ENCODE results near the gene HLTF. TPM values are rescaled to one million over a fixed set of nuclear protein-coding genes. Genes with fewer than 3 reads are reported as not detected.

Gene HLTF
- total RNA-seq, 2 donors from 2014 or later = 27.5 to 33.6 TPM

DNA sequence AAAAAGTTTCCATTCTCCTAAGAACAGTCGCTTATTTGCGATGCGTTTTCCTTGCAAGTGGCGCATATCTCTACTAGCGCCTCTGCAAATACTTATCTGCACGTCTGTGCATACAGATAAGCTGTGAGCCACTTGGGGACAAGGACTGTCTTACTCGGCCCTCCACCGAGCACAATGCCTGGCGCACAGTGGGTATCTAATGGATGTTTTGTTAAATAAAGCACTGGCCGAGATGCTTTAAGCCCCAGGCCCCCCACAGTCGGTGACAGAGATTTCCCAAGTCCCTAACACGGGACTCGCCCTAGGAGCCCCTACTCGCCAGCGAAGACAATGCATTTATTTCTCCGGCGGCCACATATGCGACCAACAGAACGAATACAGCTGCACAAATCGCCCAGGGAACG is 503 bp downstream of the HLTF start:
- TF ChIP-seq, protein P1, sequence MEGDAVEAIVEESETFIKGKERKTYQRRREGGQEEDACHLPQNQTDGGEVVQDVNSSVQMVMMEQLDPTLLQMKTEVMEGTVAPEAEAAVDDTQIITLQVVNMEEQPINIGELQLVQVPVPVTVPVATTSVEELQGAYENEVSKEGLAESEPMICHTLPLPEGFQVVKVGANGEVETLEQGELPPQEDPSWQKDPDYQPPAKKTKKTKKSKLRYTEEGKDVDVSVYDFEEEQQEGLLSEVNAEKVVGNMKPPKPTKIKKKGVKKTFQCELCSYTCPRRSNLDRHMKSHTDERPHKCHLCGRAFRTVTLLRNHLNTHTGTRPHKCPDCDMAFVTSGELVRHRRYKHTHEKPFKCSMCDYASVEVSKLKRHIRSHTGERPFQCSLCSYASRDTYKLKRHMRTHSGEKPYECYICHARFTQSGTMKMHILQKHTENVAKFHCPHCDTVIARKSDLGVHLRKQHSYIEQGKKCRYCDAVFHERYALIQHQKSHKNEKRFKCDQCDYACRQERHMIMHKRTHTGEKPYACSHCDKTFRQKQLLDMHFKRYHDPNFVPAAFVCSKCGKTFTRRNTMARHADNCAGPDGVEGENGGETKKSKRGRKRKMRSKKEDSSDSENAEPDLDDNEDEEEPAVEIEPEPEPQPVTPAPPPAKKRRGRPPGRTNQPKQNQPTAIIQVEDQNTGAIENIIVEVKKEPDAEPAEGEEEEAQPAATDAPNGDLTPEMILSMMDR (IDR thresholded peaks at IDR 0.05) = no peak
- ATAC-seq (ENCODE audit: insufficient number of reproducible peaks, low FRiP score, low read depth) = no peak
- H3K27ac ChIP-seq = peak overlapping the region; percentile 55 to 73

DNA sequence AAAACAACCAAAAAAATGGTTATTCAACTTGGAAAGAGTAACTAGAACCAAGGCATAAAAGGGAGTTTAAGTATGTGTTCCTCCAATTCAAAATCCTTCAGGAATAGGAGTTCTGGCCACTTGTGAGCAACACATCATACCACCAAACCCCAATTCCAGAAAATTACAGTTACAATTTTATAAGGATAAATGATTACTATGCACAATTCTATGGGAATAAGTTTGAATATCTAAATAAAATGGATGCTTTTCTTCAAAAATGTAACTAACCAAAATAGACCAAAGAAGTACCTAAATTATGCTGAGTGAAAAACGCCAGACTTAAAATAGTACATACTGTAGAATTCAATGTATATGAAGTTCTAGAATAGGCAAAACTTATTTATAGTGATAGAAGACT is 4.6 kb downstream of the HLTF start:
- Histone ChIP-seq H3K4me3 (no peak overlapping the region), H3K27ac (no peak overlapping the region), H3K4me1 (ENCODE audit: control insufficient read depth in 1 of 2, low read depth in 2 of 2) (peaks cover 25 to 32% of the 10 kb centered on the region in 2 donors), H3K27me3 (replicated peaks; ENCODE audit: insufficient read depth) (no peaks in the 10 kb centered on the region), H3K9me3 (no peaks in the 10 kb centered on the region), H3K36me3 (no peaks in the 10 kb centered on the region)
- no peak for ATAC-seq (ENCODE audit: insufficient number of reproducible peaks, low FRiP score, low read depth)
- TF ChIP-seq, protein P1 (IDR thresholded peaks at IDR 0.05) = no peak
- no peak for DNase-seq (ENCODE audit: low spot score)

More for the DNA sequence above, 503 bp downstream of the HLTF start:
- Histone ChIP-seq H3K4me3 (peak overlapping the region; percentile 91), H3K4me1 (ENCODE audit: control insufficient read depth in 1 of 2, low read depth in 2 of 2) (peaks cover 21 to 32% of the 10 kb centered on the region in 2 donors), H3K9me3 (no peaks in the 10 kb centered on the region), H3K36me3 (no peaks in the 10 kb centered on the region), H3K27me3 (replicated peaks; ENCODE audit: insufficient read depth) (no peaks in the 10 kb centered on the region)
- DNase-seq (ENCODE audit: low spot score) = no peak

DNA sequence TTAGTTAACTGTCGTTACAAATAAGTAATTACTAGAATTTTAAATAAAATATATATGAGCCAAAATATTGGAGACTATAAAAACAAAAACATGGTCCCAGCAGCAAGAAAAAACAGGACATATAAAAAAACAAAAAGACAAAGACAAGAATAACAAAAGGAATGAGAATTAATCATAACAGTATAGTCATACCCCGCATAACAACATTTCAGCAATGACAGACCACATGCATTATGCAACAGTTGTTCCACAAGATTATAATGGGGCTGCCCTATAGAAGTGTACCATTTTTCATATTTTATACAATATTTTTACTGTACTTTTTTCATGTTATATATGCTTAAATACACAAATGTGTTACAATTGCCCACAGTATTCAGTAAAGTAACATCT is 5.6 kb downstream of the HLTF start:
- Histone ChIP-seq H3K4me1 (ENCODE audit: control insufficient read depth in 1 of 2, low read depth in 2 of 2) (peaks cover 24 to 32% of the 10 kb centered on the region in 2 donors), H3K4me3 (no peak overlapping the region), H3K27me3 (replicated peaks; ENCODE audit: insufficient read depth) (no peaks in the 10 kb centered on the region), H3K36me3 (peaks cover under 1% of the 10 kb centered on the region), H3K9me3 (no peaks in the 10 kb centered on the region), H3K27ac (no peak overlapping the region)
- TF ChIP-seq, protein P1 (IDR thresholded peaks at IDR 0.05) = no peak
- DNase-seq (ENCODE audit: low spot score) = no peak
- no peak for ATAC-seq (ENCODE audit: insufficient number of reproducible peaks, low FRiP score, low read depth)

DNA sequence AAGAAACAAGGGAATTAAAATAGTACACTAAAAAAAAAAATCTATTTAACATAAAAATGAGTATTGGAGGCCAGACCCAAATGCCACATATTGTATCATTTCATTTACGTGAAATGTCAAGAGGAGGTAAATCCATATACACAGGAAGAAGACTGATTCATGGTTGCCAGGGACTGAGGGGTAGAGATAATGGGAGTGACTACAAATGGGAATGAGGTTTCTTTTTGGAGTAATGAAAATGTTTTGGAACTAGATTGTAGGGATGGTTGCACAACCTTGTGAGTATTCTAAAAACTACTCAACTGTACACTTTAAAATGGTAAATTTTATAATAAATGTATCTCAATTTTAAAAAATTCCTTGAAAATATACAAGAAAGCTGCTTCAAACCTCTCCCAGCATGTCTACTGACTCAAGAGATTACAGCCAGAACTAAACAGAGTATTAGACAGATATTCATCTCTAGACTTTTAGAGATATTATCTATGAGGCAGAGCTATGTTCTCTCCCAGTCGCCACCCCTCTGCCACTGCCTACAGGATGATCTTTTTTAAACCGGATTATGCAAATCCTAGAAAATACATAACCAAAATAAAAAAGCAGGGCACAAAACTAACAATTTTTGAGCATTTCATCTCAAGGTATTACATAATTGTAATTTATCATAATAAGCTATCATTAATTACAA is 6.2 kb downstream of the HLTF start:
- Histone ChIP-seq H3K27ac (no peak overlapping the region), H3K4me3 (no peak overlapping the region), H3K36me3 (peaks cover 3% of the 10 kb centered on the region), H3K27me3 (replicated peaks; ENCODE audit: insufficient read depth) (no peaks in the 10 kb centered on the region), H3K9me3 (no peaks in the 10 kb centered on the region), H3K4me1 (ENCODE audit: control insufficient read depth in 1 of 2, low read depth in 2 of 2) (peaks cover 22 to 29% of the 10 kb centered on the region in 2 donors)
- TF ChIP-seq, protein P1 (IDR thresholded peaks at IDR 0.05) = no peak
- no peak for DNase-seq (ENCODE audit: low spot score)
- no peak for ATAC-seq (ENCODE audit: insufficient number of reproducible peaks, low FRiP score, low read depth)

DNA sequence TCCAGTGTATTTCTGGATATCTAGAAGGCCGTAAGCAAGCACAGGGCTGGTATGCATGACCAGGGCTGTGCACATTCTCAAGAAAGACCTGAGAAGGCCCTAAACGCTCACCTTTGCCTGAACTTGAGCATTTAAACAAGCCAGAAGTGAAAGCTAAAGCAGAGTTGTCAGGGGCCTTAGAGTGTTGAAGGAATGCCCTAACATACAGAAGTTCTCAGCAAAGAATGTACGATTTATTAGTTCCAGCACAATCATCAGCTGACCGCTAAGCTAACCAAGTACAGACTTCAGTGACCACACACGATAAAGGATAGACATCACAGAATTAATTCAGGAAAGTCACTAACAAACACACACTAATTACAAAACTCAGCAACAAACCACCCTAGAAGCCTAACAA is 8.7 kb downstream of the HLTF start:
- no peak overlapping the region for H3K27ac ChIP-seq
- no peak for ATAC-seq (ENCODE audit: insufficient number of reproducible peaks, low FRiP score, low read depth)

More for the DNA sequence above, 8.7 kb downstream of the HLTF start:
- H3K9me3 ChIP-seq = no peaks in the 10 kb centered on the region
- no peaks in the 10 kb centered on the region for H3K27me3 ChIP-seq (replicated peaks; ENCODE audit: insufficient read depth)
- no peak for DNase-seq (ENCODE audit: low spot score)
- TF ChIP-seq, protein P1 (IDR thresholded peaks at IDR 0.05) = no peak
- peak overlapping the region; percentile 22 for H3K4me3 ChIP-seq
- peaks cover 6 to 7% of the 10 kb centered on the region in 2 donors for H3K4me1 ChIP-seq (ENCODE audit: control insufficient read depth in 1 of 2, low read depth in 2 of 2)
- H3K36me3 ChIP-seq = peaks cover 11% of the 10 kb centered on the region

Measured in thoracic aorta (tissue), 2 donors.